GM12878 (cell line): ENCODE measurements around the gene PTEN.

Experiments used
- TF ChIP-seq, protein P1 (sequence below): IDR thresholded peaks from 2 replicates; pipeline ENCODE4 v1.6.1; 2011; ENCODE audit warnings: borderline replicate concordance, low read depth, mild to moderate bottlenecking, moderate library complexity, mixed read lengths, low read length; ENCODE audit not compliant: insufficient read depth; ENCODE audit errors: extremely low read length
- TF ChIP-seq, protein P2 (sequence below), 3 experiments: IDR thresholded peaks in 2 of 3; conservative IDR thresholded peaks in 1 of 3; 2 replicates each; pipeline ENCODE4 v1.5.1; 2011; ENCODE audit warnings: low read depth in 3 of 3, low read length in 3 of 3, mild to moderate bottlenecking in 3 of 3, control low read depth in 2 of 3, moderate library complexity in 2 of 3, inconsistent platforms in 1 of 3, mixed read lengths in 1 of 3; ENCODE audit not compliant: control insufficient read depth in 2 of 3, insufficient read depth in 1 of 3; ENCODE audit errors: extremely low read depth in 1 of 3

GRCh38 chr10:87816163-87816897 lies 47.1 kb upstream of the PTEN start:
- TF ChIP-seq, protein P1, sequence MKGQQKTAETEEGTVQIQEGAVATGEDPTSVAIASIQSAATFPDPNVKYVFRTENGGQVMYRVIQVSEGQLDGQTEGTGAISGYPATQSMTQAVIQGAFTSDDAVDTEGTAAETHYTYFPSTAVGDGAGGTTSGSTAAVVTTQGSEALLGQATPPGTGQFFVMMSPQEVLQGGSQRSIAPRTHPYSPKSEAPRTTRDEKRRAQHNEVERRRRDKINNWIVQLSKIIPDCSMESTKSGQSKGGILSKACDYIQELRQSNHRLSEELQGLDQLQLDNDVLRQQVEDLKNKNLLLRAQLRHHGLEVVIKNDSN: no peak
- TF ChIP-seq, protein P2, sequence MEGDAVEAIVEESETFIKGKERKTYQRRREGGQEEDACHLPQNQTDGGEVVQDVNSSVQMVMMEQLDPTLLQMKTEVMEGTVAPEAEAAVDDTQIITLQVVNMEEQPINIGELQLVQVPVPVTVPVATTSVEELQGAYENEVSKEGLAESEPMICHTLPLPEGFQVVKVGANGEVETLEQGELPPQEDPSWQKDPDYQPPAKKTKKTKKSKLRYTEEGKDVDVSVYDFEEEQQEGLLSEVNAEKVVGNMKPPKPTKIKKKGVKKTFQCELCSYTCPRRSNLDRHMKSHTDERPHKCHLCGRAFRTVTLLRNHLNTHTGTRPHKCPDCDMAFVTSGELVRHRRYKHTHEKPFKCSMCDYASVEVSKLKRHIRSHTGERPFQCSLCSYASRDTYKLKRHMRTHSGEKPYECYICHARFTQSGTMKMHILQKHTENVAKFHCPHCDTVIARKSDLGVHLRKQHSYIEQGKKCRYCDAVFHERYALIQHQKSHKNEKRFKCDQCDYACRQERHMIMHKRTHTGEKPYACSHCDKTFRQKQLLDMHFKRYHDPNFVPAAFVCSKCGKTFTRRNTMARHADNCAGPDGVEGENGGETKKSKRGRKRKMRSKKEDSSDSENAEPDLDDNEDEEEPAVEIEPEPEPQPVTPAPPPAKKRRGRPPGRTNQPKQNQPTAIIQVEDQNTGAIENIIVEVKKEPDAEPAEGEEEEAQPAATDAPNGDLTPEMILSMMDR (IDR thresholded peaks at IDR 0.05 in 2 of 3, conservative IDR thresholded peaks at IDR 0.05 in 1 of 3; ENCODE audit: control insufficient read depth in 2 of 3, extremely low read depth in 1 of 3, insufficient read depth in 1 of 3, low read depth in 3 of 3, low read length in 3 of 3): peak in 2 of 3 experiments; percentile 13 to 18; a peak in 1 of 6 replicates
